GM21423 (cell line): ENCODE data around the gene ACTA1.
"Not testable (repeated sequence)": the region's sequence is repeated elsewhere in the genome, so short reads cannot be mapped to it uniquely, and the experiment has no call there.

Source experiments
- ATAC-seq: cut with Tn5 transposase; IDR thresholded peaks from one replicate; pipeline ENCODE4 v1.9.1; 2021; ENCODE audit warnings: mild to moderate bottlenecking, moderate library complexity; ENCODE audit not compliant: unreplicated experiment

The ACTA1 gene

DNA sequence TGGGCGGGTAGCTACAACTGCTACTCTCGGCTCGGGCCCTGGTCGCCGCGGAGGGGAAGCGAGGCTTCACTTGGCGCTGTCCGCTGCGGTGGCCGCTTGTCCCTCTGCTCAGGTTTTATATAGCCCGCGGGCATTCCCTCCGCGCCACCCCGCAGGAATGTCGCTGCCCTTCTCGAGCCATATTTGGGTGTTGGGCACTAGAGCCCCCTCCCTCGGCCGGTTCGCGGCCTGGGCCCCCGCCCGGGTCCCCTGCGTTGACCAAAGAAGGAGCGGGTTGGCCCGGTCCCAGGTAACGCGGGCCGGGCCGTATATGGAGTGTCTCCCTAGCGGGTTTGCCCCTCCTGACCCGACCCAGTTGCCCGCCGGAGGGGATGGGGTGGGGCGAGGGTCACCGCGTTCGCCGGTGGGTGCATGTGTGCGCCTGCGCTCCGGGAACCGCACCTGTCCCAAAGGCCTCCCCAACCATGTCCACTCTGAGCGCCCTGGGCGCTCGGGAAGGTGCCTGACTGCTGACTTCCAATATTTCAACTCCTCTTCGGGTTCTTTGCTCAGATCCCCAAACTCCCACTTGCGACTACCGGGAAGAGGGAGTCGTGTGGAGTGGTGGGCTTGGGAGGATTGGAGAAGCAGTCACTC, at the start of gene ACTA1:
TSS of gene ACTA1 (minus strand) at position 90 of the 636 bp plus-strand sequence. CDS start 979 bp downstream, outside the sequence.
- no peak for ATAC-seq

DNA sequence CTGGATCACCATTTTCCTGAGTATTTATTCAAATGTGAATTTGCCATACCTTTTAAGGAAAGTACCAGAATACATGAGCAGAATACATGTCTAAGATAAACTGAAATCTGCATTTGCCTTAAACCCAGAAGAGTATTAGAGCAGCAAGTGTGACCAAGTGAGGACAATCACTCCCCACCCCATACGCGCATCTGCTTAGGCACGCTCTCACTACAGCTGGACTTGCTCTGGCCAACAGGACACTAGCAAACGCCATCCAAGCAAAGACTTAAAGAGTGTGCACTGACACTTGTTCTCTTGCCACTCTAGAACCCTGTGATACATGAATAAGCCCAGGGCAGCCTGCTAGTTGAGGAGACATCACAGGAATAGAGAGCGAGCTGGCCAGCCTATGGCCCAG, 48.6 kb upstream of the ACTA1 start:
- ATAC-seq: no peak

DNA sequence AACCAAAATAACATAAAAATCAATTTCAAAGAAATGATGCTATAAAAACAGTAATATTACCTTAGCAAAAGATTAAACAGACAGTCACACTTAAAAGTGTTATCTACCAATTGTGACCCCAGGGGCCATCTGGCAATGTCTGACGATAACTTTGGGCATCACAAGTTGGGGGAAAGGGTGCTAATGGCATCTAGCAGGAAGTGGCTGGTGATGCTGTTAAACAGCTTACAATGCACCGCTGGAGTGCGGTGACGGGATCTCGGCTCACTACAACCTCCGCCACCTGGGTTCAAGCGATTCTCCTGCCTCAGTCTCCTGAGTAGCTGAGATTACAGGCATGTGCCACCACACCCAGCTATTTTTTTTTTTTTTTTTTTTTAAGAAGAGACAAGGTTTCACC, 46.6 kb upstream of the ACTA1 start:
- peak; percentile 35 for ATAC-seq

DNA sequence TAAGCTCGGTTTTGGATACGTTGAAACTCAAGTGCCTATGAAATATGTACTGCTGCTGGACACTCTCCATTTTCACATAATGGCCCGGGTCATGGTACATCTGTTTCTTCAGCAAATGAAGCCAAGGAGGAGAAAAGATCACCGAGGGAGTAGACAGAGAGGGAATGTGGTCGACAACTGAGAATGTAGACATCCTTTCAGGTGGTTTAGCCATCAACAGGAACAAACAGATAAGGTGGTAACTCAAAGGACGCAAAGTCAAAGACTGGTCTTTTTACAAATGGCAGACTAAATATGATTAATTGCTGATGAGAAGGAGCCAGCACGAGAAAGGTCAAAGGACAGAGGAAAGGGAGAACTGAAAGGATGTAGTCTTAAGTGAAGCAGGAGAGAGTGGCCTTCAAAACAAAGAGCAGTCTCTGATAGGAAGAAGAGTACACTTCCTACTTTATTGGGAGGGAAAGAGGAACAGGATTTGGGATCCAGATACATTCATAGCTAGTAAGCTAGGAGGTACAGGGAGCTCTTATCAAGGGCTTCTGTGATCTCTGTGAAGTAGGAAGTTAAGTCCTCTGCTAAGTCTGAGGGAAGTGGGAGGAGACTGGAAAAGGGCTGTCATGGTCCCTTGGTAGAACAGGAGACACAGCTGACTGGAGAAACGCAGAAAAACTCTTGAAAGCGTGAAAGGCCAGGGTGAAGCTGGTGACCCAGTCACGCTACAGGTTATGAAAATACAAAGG, 45.9 kb upstream of the ACTA1 start:
- peak; percentile 74 for ATAC-seq

DNA sequence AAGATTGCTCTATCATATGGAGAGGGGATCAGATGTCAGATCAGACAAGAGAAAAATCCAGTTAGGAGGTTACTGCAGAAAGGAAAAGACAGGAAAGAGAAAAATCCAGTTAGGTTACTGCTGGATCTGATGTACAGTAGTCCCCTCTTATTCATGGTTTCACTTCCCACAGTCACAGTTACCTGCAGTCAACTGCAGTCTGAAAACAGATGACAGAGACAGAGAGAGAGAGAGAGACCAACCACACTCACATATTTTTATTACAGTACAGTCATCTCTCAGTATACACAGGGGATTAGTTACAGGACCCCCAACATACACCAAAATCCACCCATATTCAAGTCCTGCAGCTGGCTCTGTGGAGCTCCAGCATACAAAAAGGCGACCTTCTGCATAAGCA, 45.0 kb upstream of the ACTA1 start:
- peak; percentile 59 for ATAC-seq

DNA sequence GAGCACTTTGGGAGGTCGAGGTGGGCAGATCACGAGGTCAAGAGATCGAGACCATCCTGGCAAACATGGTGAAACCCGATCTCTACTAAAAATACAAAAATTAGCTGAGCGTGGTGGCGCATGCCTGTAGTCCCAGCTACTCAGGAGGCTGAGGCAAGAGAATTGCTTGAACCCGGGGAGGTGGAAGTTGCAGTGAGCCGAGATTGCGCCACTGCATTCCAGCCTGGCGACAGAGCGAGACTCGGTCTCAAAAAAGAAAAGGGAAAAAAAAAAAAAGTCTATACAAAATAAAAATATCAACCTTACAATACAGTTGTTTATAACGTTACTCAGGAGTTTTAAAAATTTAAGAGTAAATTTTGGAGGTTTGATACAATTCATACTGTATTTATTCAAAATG, 42.0 kb upstream of the ACTA1 start:
- not testable (repeated sequence) for ATAC-seq

DNA sequence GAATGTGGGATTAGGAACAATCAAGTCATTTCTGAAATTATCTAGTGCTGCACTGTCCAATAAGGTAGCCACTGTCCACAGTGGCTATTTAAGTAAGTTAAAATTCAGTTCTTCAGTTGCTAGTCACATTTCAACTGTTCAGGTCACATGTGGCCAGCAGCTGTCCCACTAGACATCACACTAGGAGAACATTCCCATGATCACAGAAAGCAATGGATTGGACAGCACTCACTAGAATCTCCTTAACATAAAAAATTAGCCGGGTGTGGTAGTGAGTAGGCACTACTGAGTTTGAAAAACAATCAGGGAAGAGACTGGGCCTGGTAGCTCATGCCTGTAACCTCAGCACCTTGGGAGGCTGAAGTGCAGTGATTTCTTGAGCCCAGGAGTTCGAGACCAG, 40.6 kb upstream of the ACTA1 start:
- ATAC-seq: no peak

DNA sequence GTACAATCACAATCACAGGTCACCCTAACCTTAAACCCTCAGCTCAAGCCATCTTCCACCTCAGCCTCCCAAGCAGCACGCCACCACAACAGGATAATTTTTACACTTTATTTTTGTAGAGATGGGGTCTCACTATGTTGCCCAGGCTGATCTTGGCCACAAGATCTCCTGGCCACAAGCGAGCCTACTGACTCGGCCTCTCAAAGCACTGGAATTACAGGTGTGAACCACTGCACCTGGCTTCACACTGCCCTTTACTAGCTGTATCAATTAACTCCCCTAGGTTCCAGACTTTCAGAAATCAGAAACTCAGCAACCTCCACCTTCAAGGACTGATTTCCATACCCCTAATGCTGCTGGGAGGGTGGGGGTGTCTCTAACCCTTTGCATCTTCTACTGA, 37.3 kb upstream of the ACTA1 start:
- ATAC-seq: no peak

DNA sequence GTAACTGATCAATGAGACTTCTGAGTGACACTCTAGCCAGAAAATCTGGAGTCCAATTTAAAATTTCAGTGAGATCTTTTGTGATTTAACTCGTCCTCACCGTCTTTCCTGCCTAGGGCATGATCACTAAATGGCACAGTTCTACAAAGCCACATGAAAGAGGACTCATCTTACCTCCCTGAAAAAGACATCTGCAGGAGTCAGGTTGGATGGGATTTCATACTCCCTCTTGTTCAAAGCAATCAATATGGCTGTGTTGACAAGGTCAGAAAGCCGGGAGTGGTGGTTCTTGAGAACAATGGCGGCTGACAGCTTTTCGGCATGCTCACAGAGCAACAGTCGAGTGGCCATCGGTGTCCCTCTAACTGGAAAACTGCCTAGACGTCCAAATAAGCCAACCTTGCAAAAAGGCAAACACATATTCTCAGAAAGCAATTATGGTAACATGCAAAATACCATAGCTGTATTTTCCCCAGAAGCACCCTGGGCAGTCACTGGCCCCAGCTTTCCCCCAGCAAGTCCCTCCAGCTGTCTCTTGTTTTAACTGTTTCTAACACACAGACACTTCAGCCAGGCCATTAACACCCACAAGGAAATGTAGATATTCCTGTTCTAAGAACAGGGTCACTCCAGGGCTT, 36.6 kb upstream of the ACTA1 start:
- ATAC-seq: no peak

DNA sequence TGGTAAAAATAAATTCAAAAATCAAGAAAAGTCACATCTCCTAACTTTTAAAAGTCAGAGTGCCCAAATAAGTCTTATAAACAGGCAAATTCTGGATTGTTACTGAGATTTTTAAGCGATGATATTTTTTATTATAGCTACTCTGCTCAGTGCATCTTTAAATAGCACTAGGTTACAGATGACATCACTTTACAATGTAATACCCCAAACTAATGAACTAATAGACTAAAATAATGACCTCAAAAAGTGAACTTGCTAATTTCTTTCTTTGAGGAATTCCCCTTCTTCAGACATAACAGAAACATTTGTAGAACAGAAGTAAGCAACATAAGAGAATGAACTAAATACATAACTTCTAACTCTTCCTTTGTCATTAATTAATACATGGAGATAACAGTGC, 33.0 kb upstream of the ACTA1 start:
- ATAC-seq: no peak

DNA sequence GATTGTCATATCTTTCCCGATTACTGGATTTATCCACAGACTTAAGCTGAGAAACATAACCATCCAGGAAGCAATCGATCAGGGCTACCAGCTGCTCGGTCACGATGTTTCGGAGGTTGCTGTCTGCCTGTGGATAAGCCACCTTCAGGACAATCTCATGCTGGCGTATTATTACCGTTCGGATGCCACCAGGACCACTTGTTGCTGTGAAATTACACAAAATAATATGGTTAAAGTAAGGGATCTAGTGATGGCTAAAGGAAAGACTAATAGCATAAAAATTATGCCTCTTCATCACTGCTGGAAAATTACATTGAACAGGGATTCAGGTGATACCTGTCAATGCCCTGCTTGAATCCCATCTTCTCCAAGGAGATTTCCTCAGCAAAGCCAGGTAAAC, 30.8 kb upstream of the ACTA1 start:
- ATAC-seq: no peak

DNA sequence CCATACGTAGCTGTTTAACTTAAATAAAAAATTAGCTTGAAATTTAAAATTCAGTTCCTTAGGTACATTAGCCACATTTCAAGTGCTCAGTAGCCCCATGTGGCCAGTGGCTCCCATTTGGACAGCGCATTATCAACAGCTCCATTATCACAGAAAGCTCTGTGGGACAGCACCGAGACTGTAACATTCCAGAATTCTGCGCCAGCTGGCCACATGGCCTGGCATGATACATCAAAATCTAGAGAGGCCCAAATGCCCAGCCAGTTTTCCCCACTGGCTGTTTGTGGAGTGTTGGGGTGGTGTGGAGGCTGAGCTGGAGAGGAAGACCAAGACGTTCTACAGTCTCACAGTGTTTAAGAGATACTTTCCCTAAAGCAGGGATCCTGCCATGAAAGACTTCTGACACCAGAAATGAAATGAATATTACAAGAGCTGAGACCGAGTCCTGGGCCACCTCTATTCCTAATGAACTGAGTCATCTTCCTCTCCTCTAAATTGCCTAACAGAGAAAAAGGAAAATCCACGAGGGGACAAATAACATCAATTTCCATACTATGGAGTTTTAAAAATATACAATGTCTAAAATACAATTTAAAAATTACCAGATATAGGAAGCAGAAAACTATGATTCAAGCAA, 27.3 kb upstream of the ACTA1 start:
- no peak for ATAC-seq

DNA sequence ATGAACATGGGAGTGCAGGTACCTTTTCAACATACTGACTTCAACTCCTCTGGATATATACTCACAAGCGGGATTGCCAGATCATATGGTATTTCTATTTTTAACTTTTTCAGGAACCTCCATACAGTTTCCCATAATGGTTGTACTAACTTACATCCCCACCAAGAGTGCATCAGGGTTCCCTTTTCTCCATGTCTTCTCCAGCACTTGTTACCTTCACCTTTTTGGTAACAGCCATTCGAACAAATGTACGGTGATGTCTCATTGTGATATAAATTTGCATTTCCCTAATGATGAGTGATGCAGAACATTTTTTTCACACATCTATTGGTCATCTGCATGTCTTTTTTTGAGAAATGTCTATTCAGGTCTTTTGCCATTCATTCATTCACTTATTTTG, 25.9 kb upstream of the ACTA1 start:
- ATAC-seq: no peak

DNA sequence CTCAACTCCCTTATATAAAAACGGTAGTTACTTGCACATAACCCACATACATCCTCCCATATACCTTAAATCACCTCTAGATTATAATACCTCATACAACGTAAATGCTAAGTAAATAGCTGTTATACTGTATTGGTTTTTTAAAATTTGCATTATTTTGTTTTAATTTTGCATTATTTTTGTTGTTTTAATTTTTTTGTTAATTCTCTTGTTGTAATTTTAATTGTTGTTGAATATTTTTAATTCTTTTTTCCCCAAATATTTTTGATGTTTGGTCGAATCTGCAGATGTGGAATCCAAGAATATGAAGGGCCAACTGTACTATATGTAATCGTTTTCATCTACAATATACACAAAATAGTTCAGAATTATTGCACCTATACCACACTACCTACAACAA, 23.5 kb upstream of the ACTA1 start:
- no peak for ATAC-seq

DNA sequence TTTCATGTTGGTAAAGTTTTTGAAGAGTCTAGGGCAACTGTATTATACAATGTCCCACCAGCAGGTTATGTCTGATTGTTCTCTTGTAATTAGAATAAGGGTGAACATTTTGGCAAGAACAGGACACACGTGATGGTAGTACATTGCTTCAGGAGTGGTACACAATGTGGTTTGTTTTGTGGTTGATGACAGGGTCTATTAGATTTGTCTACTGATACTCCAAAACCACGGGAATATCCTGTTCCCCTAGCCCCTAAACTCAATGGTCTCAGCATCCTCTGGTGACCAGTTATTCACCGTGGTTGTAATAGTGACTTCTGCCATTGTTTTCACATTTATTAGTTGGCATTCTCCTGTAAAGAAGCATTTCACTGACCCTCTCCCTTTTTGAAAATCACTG, 22.1 kb upstream of the ACTA1 start:
- ATAC-seq: no peak

DNA sequence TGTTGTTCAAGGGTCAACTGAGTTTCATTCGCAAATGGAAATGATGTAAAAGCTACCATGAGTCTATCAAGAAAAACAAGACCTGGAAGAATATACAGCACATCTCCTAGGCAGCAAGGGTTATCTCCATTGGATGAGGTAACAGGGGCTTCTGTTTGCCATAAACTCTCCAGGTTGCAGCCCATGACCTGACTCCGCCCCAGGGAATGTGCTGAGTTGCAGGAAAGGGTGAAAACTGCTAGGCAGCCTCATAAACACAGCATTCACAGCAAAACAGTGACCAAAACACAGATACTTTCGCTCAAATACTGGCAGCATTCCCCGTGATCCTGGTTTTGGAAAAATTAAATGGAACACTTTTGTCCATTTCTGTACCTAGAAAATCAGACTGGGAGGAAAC, 20.2 kb upstream of the ACTA1 start:
- ATAC-seq: no peak

DNA sequence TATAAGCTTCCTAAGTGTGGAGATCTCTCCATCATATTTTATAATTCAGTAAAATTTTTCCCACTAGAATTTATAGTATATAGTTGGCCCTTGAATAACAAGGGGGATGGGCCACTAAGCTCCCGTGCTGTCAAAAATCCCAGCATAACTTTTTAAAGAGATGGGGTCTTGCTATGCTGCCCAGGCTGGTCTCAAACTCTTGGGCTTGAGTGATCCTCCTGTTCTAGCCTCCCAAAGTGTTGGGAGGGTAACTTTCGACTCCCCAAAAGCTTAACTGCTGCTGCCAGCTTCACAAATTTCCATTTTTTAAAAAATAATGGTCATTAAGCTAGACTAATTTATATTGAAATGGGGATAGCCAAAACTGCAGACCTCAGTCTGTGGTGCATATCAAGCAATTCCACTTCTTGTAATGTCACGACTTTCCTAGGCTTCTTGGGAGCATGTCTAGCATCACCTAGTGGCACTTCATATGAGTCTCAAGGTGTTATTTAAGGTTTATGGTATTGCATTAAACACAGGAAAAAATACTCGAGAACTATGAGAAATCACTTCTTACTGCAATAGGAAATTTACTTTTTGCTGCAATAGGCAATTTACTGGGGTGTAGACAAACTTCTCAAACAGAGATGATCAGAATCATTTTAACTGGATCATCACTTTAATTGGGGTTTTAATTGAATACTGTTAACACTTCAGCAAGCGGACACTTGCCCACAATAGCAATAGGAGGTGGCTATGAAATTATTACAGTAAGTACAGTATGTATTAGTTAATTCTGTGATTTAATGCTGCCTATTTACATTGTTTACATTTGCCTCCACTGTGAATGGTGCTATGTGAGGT, 19.3 kb upstream of the ACTA1 start:
- ATAC-seq: no peak

DNA sequence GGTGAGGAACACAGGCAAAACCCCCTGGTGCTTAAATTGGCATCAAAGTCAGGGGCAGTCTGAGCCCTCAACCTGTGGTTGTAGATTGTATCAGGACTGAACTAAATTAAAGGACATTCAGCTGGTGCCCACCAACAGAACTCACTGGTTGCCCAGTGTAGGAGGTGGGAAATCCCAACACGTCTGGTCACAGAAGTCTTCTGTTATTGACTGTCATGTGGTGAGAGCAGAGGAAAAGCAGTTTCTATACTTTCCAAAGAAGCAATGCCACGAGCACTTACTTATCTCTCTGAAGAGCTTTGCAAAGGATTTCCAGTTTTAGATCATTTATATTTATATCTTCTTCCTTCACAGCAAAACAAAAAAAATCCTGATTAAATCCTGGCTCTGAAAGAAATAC, 15.0 kb upstream of the ACTA1 start:
- no peak for ATAC-seq

DNA sequence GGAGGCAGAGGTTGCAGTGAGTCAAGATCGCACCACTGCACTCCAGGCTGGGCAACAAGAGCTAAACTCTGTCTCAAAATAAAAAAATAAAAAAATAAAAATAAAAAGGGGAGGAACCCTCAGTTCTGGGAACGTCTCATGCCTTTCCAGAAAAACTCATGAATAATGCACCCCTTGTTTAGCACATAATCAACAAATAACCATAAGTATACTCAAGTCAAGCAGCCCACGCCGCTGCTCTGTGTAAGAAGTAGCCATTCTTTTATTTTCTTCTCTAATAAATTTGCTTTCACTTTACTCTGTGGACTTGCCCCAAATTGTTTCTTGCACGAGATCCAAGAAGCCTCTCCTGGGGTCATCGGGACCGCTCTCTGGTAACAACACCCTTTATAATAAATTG, 14.5 kb upstream of the ACTA1 start:
- ATAC-seq: no peak

DNA sequence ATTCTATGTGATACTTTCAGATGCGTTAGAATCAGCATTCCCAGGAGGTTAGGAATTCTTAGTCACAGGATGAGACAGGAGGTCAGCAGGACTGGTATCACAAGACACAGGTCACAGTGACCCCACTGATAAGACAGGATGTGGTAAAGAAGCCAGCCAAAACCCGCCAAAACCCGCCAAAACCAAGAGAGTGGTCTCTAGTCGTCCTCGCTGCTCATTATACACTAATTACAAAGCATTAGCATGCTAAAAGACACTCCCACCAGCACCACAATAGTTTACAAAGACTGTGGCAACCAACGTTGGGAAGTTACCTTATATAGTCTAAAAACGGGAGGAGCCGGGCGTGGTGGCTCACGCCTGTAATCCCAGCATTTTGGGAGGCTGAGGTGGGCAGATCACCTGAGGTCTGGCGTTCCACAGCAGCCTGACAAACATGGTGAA, 13.9 kb upstream of the ACTA1 start:
- no peak for ATAC-seq

DNA sequence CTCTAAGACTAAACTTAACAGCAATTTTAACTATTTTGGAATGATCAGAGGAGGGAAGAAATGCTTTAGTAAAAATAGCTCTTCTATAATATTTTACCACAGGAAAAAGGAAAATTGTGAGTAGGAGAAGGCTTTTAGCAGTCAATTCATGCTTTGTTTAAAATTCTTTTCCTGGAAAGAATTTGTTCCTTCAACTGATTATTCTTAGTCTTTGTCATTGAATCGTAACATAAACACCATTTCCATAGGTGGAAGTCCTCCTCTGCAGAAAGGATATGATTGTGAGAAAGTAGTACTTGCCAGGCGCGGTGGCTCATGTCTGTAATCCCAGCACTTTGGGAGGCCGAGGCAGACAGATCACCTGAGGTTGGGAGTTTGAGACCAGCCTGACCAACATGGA, 11.9 kb upstream of the ACTA1 start:
- ATAC-seq: no peak
